Nucleus accumbens (tissue), 56 donors: ENCODE data around the gene CHIT1.
"Not testable (repeated sequence)": the region's sequence is repeated elsewhere in the genome, so short reads cannot be mapped to it uniquely, and the experiment has no call there.

Experiments
- DNase-seq, 56 donors: peaks; one replicate each; lab custom pipeline; 2025; lab: John Stamatoyannopoulos, UW

CHIT1 gene

DNA sequence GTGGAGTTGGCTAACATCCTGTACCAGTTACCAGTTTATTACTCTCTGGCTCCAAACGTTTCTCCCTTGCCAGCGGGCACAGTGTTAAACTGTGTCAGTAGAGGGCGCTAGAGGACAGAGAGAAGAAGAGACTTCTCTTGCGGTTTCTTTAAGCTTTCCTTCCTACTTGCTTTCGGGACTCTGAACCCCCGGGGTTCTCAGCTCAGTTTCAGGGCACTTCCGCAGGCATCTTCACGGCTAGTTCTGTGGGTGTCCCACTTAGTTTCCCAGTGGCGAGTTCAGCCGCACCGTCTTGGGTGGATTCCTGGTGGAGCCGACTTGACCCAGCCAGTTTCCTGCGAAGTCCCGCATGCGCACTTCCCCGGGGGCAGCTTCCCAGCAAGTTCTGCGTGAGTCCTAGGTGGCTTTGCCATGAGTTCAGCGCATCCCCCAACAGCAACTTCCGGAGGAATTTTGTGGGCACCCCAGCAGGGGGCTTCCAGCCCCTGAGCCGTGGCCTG, 37.9 kb upstream of the CHIT1 start:
- peak in 48 of 56 donors; percentile 41 to 90 (median 80) for DNase-seq

DNA sequence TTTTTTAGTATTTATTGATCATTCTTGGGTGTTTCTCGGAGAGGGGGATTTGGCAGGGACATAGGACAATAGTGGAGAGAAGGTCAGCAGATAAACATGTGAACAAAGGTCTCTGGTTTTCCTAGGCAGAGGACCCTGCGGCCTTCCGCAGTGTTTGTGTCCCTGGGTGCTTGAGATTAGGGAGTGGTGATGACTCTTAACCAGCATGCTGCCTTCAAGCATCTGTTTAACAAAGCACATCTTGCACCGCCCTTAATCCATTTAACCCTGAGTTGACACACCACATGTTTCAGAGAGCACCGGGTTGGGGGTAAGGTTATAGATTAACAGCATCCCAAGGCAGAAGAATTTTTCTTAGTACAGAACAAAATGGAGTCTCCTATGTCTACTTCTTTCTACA, 36.7 kb upstream of the CHIT1 start:
- DNase-seq: not testable (repeated sequence)

DNA sequence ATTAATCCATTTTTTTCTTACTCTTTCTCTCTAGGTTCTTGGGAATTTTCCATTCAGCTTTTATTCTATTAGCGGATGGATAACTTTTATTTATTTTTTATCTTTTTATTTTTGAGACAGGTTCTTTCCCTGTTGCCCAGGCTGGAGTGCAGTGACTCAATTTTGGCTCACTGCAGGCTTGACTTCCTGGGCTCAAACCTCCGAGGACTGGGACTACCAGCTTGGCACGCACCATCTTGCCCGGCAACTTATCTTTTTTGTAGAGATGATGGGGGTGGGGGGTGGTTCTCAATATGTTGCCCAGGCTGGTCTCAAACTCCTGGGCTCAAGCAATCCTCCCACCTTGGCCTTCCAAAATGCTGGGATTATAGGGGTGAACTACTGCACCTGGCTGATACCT, 36.1 kb upstream of the CHIT1 start:
- no peak for DNase-seq

GRCh38 chr1:203264052-203264501, 34.6 kb upstream of the CHIT1 start:
- DNase-seq: peak in 5 of 56 donors; percentile 24 to 59 (median 32)

DNA sequence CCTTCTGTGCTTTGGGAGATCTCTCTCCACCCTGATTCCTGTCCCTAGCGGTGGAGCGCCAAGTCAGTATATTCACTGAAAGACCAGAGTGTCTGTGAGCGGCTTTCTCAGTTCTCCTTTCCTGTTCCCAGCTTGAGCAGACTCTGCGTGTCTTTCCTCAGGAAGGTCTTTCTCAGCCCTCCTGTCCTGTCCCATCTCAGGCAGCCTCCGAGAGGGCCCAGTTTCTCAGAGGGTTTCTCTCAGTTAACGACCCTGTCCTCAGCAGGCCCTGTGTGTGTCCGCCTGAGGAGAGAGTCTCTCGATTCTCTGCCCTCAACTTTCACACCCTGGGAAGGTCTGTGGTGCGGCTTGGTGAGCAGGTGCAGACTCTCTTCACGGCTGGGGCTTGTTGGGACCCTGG, 34.0 kb upstream of the CHIT1 start:
- DNase-seq: no peak

GRCh38 chr1:203256636-203257035, 27.2 kb upstream of the CHIT1 start:
- DNase-seq: not testable (repeated sequence)

DNA sequence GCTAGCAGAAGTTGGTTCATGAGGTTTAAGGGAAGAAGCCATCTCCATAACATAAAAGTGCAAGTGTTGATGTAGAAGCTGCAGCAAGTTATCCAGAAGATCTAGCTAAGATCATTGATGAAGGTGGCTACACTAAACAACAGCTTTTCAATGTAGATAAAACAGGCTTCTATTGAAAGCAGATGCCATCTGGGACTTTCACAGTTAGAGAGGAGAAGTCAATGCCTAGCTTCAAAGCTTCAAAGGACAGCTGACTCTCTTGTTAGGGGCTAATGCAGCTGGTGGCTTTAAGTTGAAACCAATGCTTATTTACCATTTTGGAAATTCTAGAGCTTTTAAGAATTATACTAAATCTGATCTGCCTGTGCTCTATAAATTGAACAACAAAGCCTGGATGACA, 25.3 kb upstream of the CHIT1 start:
- not testable (repeated sequence) for DNase-seq

- DNase-seq: no peak
Measured at GRCh38 chr1:203252678-203253077, 23.2 kb upstream of the CHIT1 start.

GRCh38 chr1:203251466-203251865, 22.0 kb upstream of the CHIT1 start:
- no peak for DNase-seq

- no peak for DNase-seq
Measured at GRCh38 chr1:203250911-203251310, 21.4 kb upstream of the CHIT1 start.

DNA sequence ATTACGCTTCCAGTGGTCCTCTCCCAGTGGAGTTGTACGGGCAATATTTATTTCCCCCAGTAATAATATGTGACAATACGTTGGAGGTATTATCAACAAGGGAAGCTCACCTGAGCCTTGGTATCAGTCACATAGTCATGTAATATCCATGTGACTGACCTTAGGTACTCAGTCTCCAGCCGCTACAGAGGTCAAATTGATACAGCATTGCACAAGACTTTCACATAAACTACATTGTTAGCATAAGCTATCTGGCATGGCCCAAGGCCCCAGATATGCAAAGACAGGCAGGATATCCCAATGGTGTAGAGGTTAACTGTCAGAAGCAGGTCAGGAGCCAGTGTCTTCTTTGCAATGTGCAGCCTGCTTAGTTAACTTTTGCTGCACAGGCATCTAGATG, 15.3 kb upstream of the CHIT1 start:
- no peak for DNase-seq

GRCh38 chr1:203241708-203242107, 12.2 kb upstream of the CHIT1 start:
- DNase-seq: not testable (repeated sequence)

DNA sequence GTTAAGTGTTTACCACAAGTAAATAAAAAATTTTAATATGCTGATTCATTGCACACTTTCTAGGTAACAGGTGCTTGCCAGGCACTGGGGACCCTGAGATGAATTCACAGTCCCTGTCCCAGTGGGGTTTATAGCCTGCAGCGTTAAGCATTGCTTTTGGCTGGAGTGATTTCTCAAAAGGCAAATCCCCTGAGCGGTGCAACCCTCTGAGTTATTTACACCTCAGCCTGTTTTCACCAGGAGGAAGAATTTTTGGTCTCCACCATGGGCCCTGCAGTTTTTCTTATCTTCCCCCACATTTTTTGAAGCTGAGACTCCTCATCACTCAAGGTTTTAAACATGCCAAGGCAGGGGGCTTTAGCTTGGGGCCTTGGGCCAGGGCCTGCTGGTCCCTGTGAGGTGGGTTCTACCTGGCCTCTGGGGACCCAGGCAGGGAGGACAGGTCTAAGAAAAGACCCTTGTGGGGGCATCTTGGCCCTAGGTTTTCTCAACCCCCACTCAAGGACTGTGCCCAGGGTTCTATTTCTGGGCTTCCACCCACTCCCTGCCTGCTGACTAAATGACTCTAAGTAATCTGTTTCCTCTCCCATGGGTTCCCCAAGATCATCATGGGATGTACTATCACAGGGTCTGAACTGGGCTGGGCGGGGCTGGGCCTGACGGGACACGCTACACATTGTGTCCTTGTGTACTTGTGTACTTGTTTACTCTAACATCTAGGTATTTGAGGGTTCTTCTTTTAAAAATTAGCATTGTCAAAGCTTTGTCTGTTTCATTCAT, 10.2 kb upstream of the CHIT1 start:
- DNase-seq: peak in 3 of 56 donors; percentile 7 to 14 (median 12)

DNA sequence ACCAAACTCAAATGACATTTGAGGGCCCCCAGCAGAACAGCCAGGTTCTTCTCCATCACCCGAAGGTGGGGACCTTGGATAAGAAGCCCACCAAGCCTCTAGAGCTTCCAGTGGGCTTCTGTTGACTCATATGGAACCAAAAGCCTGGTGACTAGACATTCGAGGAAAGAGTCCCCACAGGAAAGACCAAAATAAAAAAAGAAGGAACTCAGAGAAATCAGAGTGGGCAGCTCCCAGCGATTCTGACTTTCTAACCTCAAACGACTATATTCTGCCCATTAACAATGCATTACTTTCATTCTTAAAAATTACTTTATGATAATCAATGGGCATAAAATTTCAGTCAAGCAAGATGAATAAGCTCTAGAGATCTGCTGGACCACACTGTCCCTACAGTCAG, 9.6 kb upstream of the CHIT1 start:
- DNase-seq: no peak

GRCh38 chr1:203238535-203238934, 9.1 kb upstream of the CHIT1 start:
- no peak for DNase-seq

GRCh38 chr1:203234901-203235300, 5.4 kb upstream of the CHIT1 start:
- DNase-seq: not testable (repeated sequence)

GRCh38 chr1:203228670-203229069, 803 bp downstream of the CHIT1 start:
- DNase-seq: no peak

DNA sequence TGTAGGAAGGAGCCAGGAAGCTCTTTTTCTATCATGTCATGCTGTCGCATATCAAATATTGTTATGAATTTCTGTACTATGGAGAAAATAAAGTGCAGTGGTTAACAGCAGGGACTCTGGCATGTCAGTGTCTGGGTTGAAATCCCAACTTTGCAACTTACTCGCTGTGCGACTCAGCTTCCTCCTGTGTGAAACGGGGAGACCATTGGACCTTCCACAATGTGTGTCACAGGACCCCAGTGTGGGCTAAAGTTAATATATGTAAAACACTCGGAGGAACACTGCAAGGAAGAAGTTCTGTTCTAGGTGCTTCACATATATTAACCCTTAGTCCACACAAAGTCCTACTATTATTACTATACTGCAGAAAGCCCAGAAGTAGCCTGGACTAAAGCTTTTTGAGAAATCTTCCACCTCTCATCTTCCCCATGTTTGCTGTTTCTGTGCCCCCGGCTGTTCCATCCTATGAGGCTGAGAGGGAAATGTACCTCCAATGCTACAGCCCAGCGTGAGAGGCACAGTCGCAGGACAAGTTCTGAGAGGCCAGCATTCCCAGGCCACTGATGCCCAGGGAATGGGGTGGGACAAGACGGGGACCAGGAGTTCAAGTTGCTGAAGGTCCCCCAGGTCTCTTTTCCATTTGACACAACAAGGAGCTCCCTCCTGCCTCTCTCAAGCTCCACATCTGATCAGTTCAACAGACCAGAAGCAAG, 1.9 kb downstream of the CHIT1 start:
- DNase-seq: no peak

DNA sequence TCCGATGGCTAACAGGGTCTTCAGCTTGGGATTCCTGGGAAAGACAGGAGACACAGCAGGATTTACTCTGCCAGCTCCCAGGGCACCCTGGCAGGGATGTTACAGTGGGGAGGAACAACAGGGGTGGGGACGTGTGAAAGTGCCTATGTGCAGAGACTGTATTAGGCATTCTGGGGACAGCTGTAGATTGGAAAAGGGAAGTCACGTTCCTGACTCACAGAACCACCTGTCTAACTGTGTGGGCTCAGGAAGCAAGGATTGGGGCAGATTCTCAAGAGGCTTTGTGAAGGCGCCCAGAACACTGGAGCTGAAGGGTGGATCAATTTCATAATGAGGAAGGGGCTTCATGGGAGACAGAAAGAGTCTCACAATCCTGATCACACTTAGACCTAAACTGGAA, 4.4 kb downstream of the CHIT1 start:
- DNase-seq: no peak

DNA sequence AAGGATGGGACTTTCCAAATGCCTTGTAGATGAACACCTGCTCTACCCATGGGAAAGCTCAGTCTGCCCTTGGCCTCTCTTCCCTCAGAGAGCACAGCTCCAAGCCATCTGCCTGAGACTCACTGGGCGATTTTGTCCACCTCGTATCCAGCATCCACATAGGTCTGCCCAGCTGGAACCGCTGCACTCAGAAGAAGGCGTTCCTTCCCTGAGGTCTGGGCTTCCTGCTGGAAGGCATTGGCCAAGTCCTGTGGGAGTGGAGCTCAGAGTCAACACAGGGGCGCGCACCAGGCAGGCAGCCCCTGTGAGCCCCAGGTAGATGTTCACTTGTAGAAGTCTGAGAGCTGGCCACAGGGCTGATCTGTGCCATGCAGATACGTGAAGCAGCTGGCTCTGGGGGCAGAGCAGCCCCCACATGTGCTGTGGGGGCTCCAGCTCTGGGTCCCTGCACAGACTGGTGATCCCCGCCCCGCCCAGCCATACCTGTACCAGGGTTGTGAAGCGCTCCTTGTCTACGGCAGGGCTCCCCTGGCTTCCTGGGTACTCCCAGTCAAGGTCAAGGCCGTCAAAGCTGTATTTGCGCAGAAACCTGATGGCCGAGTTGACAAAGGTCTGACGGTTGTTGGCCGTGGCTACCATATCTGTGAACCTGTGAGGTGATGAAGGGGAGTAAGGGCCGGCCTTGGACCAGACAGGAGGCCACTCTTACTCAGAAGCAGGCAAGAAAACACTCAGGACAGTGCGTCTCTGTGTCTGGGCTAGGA, 6.3 kb downstream of the CHIT1 start:
- DNase-seq: no peak

DNA sequence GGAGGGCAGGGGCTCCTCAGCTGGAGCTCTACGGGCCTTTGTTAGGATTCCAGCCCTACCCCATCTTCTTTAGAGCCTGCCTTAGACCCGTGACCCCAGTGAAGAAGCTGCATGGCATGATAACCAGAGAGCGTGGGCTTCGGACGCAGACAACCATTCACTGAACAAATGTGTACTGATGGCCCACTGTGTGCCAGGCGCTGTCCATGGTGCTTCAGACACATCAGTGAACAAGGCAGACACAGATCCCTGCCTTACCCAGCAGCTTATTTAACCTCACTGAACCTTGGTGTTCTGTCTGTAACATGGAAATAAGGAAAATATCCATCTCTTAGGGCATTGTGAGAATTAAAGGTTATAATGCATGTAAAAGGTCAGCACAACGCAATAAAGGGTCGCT, 9.5 kb downstream of the CHIT1 start:
- no peak for DNase-seq
